Esophagus (tissue), 2 donors: ENCODE measurements around the gene ASB10. TPM values are rescaled to one million over a fixed set of nuclear protein-coding genes. Genes with fewer than 3 reads are reported as not detected.

Experiments
- H3K27ac ChIP-seq, 2 donors: one replicate each; pipeline ENCODE4 v1.5.1; 2013; ENCODE audit warnings: low read depth in 2 of 2, mild to moderate bottlenecking in 2 of 2, inconsistent platforms in 1 of 2, low read length in 1 of 2, moderate library complexity in 1 of 2
- H3K27me3 ChIP-seq, 2 donors: one replicate each; pipeline ENCODE4 v1.6.1; 2013; ENCODE audit warnings: low read length in 2 of 2, control low read depth in 1 of 2, mild to moderate bottlenecking in 1 of 2; ENCODE audit not compliant: insufficient read depth in 2 of 2, control insufficient read depth in 1 of 2
- H3K36me3 ChIP-seq, 2 donors: one replicate each; pipeline ENCODE4 v1.6.1; 2013; ENCODE audit warnings: low read length in 1 of 2; ENCODE audit not compliant: control insufficient read depth in 2 of 2, insufficient read depth in 2 of 2
- H3K4me1 ChIP-seq, 2 donors: one replicate each; pipeline ENCODE4 v1.6.1; 2013; ENCODE audit warnings: low read length in 1 of 2; ENCODE audit not compliant: control insufficient read depth in 2 of 2, insufficient read depth in 2 of 2
- H3K4me3 ChIP-seq, 2 donors: one replicate each; pipeline ENCODE4 v1.5.1; 2013; ENCODE audit warnings: low read length in 2 of 2, mild to moderate bottlenecking in 2 of 2, low read depth in 1 of 2, moderate library complexity in 1 of 2
- H3K9me3 ChIP-seq, 2 donors: one replicate each; pipeline ENCODE4 v1.6.1; 2013; ENCODE audit warnings: mild to moderate bottlenecking in 2 of 2, low read depth in 1 of 2, low read length in 1 of 2, moderate library complexity in 1 of 2; ENCODE audit not compliant: control insufficient read depth in 2 of 2, insufficient read depth in 1 of 2
- WGBS, 2 donors: extraction: QIAGEN DNeasy Blood & Tissue Kit; methylation state at CpG; one replicate each; pipeline ENCODE4 v1.1.7; 2013; 5-methylcytosine and 5-hydroxymethylcytosine counted together
- polyA plus RNA-seq, 2 donors: library from polyadenylated mRNA; stranded (reverse); fragments of 200-250 nt; gene quantifications; one replicate each; pipeline ENCODE4 v1.2.3, GENCODE V29; 2013
- donor health status: healthy with polysubstance abuse.
- donor health status: Bipolar disorder and iron deficiency.

Gene ASB10
- polyA plus RNA-seq, 2 donors = 0.01 TPM; not detected in 1

GRCh38 chr7:151178236-151178635, 8.8 kb downstream of the ASB10 start:
- H3K27me3 ChIP-seq = no peaks in the 10 kb centered on the region
- no peak overlapping the region for H3K4me3 ChIP-seq
- no peaks in the 10 kb centered on the region for H3K4me1 ChIP-seq
- peaks cover 0 to 5% of the 10 kb centered on the region in 2 donors for H3K9me3 ChIP-seq
- no peak overlapping the region for H3K27ac ChIP-seq
- H3K36me3 ChIP-seq = no peaks in the 10 kb centered on the region
- 93 to 94% methylated on average over 9 of the region's 9 CpGs for WGBS, 2 donors

- H3K4me1 ChIP-seq = no peaks in the 10 kb centered on the region
- no peak overlapping the region for H3K27ac ChIP-seq
- H3K36me3 ChIP-seq = no peaks in the 10 kb centered on the region
- no peaks in the 10 kb centered on the region for H3K27me3 ChIP-seq
- peaks cover 0 to 5% of the 10 kb centered on the region in 2 donors for H3K9me3 ChIP-seq
- WGBS, 2 donors = 88% methylated on average over 1 of the region's 1 CpG
- H3K4me3 ChIP-seq = no peak overlapping the region
Observed at GRCh38 chr7:151177310-151177709, 9.7 kb downstream of the ASB10 start.

DNA sequence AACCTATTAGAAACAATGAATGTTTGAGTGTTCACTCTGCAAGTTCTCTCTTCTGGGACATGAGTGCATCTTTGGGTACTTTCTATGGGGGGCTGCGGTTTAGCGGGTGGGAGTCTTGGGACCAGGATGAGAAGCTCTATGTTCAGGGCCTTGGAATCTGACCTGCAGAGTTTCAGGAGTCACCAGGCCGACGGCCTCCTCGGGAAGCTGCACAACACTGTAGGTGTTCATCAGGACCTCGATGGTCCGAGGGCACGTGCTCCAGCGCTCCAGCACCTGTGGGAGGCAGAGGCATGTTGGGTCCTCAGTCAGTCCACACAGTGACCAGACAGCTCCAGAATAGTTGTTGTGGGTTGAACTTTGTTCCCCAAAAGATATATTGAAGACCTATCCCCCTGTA, 10.6 kb downstream of the ASB10 start:
- 92 to 93% methylated on average over 9 of the region's 9 CpGs for WGBS, 2 donors
- Histone ChIP-seq H3K27ac (no peak overlapping the region), H3K4me1 (no peaks in the 10 kb centered on the region), H3K9me3 (peaks cover 0 to 5% of the 10 kb centered on the region in 2 donors), H3K36me3 (no peaks in the 10 kb centered on the region), H3K4me3 (no peak overlapping the region), H3K27me3 (no peaks in the 10 kb centered on the region)

- Histone ChIP-seq H3K27me3 (no peaks in the 10 kb centered on the region), H3K27ac (no peak overlapping the region), H3K36me3 (no peaks in the 10 kb centered on the region), H3K4me3 (no peak overlapping the region), H3K4me1 (no peaks in the 10 kb centered on the region), H3K9me3 (peaks cover 0 to 5% of the 10 kb centered on the region in 2 donors)
- 64 to 69% methylated on average over 23 of the region's 23 CpGs for WGBS, 2 donors
Observed at GRCh38 chr7:151175793-151176311, 11.2 kb downstream of the ASB10 start.

DNA sequence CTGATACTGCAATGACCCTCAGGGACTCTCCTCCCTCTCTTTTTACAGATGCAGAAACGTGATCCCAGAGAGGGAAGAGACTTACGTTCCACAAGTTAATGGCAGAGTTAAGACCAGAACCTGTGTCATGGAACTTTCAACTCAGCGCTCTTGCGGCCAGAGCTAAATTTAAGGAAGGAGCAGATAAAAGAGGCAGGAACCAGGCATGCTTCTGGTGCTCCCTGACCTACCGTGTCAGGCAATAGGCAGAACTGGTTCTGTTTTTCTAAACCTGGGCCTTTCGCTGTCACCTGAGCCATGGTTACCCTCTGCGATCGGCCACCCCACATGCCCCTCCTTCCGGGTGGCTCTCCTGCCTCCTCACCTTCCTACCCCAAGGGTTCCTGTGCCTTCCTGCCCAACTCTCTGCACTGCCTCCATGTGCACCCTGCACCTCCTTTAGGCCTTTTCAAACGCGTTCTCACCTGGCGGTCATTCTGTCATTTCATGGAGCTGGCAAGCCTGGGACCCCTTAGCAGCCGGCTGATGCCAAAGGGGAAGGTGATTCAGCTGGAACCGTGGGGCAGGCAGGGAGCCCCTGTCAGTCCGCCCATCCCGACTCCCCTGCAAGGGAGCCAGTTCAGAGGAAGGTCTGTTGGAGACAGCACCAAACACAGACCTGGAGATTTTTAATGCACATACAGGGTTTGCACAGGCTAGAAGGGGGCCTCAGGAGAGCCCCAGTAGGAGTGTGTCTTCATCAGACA, 11.8 kb downstream of the ASB10 start:
- no peaks in the 10 kb centered on the region for H3K36me3 ChIP-seq
- peaks cover 0 to 5% of the 10 kb centered on the region in 2 donors for H3K9me3 ChIP-seq
- no peak overlapping the region for H3K4me3 ChIP-seq
- 78 to 80% methylated on average over 16 of the region's 16 CpGs for WGBS, 2 donors
- H3K27ac ChIP-seq = no peak overlapping the region
- no peaks in the 10 kb centered on the region for H3K27me3 ChIP-seq
- H3K4me1 ChIP-seq = no peaks in the 10 kb centered on the region

- H3K9me3 ChIP-seq = peaks cover 0 to 5% of the 10 kb centered on the region in 2 donors
- H3K27ac ChIP-seq = no peak overlapping the region
- no peak overlapping the region for H3K4me3 ChIP-seq
- no peaks in the 10 kb centered on the region for H3K27me3 ChIP-seq
- 64 to 65% methylated on average over 75 to 77 of the region's 77 CpGs for WGBS, 2 donors
- H3K36me3 ChIP-seq = no peaks in the 10 kb centered on the region
- no peaks in the 10 kb centered on the region for H3K4me1 ChIP-seq
Observed at GRCh38 chr7:151174246-151175046, 12.6 kb downstream of the ASB10 start.

GRCh38 chr7:151173386-151174245, 13.4 kb downstream of the ASB10 start:
- Histone ChIP-seq H3K27ac (no peak overlapping the region), H3K36me3 (no peaks in the 10 kb centered on the region), H3K27me3 (no peaks in the 10 kb centered on the region), H3K4me3 (no peak overlapping the region), H3K9me3 (peaks cover 0 to 5% of the 10 kb centered on the region in 2 donors), H3K4me1 (no peaks in the 10 kb centered on the region)
- WGBS, 2 donors = 81 to 86% methylated on average over 43 of the region's 43 CpGs

DNA sequence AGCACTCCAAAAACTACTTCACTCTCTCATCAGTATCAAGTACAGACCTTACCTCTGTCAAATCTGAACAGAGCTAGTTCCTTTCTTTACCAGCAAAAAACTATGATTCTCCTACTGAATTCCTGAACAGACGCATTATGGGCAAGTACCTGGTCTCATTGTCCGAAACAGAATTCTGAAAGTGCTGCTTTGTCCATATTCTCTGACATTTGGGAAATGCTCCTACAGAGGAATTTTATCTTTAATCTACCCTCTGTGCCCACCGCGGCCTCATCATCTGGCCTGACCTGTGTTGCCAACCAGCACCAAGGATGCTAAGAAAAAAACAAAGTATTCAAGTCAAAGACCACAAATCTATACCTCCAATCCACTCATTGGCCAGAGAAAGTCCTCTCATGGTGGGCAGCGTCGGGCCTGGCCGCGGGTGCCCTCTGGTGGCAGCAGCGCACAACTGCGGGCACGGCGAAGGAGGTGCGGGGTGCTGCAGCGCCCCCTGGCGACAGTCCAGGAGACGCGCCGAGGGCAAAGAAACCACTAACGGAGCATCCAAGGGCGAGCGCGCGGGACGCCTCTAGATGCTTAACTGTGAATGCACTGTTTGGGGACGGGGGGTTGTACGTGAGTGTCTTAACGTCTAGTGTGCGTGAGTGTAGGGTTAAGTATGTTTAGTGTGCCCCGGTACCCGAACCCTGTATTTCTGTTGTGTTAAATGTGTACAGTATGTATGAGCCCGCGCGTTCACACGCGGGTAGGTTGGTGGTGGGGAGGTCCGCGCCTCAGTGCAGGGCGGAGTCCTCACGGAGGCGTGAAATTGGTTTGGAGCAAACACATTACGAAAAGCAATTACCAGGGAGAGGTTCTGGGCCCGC, 14.5 kb downstream of the ASB10 start:
- H3K27me3 ChIP-seq = no peaks in the 10 kb centered on the region
- peaks cover 0 to 5% of the 10 kb centered on the region in 2 donors for H3K9me3 ChIP-seq
- no peak overlapping the region for H3K4me3 ChIP-seq
- H3K4me1 ChIP-seq = peaks cover 0 to 6% of the 10 kb centered on the region in 2 donors
- H3K27ac ChIP-seq = no peak overlapping the region
- H3K36me3 ChIP-seq = no peaks in the 10 kb centered on the region
- WGBS, 2 donors = 20% methylated on average over 42 of the region's 42 CpGs
